GM15510 (cell line): ENCODE results near the gene GPC6.

ENCODE experiments used
- POLR2A ChIP-seq: IDR thresholded peaks from 3 replicates; pipeline ENCODE4 v1.6.1; 2011; ENCODE audit warnings: borderline replicate concordance; ENCODE audit not compliant: insufficient read length; ENCODE audit errors: extremely low read depth

GPC6 gene

DNA sequence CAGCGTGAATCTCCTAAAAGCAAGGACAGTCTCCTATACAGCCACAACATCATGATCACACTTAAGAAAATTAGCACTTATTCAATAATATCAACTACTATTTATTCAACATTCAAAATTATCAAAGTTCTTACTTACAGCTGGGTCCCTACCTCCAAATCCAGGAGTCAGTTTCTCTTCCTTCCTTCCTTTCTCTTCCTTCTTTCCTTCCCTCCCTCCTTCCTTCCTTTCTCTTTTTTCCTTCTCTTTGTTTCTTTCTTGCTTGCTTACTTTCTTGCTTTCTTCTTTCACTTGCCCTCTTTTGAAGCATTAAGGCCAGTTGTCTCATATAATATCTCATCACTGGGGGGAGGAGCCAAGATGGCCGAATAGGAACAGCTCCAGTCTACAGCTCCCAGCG is 1145.2 kb downstream of the GPC6 start:
- TF ChIP-seq POLR2A, result no peak

DNA sequence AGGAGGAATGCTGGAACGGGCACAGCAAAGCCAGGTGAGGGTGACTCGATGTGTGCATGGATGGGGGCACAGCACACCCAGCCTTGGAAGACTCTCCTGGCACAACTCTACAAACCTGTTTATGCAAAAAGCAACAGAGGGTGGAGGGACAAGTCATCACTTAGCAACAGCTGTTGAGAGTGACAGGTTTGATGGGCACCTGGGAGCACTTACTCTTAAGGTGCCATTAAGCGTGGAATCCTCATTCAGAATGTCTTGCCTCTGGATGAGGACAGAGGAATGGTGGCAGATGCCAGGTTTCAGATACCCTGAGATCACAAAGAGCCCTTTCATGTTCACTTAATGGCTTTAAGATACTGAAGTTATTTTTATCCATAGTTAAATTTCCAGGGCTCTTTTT is 1155.9 kb downstream of the GPC6 start:
- TF ChIP-seq POLR2A, result no peak

DNA sequence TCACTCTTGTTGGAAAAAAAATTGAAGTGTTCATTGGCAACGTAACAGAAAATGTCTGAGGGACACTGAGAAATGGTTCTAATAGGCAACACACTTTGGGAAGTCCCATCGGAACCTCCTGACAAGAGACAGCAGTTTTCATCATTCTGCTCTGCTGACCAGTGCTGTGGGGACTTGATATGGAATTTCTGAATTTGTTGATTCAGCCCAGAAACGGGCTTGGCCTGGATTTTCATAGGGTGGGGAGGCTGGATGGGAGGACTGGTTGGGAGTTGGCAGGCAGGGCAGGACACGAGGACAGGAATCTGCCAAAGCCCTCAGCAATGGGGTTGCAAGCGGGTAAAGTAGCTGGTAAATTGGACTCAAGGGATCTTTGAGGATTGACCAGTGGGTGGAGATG is 1156.4 kb downstream of the GPC6 start:
- TF ChIP-seq POLR2A, result no peak

DNA sequence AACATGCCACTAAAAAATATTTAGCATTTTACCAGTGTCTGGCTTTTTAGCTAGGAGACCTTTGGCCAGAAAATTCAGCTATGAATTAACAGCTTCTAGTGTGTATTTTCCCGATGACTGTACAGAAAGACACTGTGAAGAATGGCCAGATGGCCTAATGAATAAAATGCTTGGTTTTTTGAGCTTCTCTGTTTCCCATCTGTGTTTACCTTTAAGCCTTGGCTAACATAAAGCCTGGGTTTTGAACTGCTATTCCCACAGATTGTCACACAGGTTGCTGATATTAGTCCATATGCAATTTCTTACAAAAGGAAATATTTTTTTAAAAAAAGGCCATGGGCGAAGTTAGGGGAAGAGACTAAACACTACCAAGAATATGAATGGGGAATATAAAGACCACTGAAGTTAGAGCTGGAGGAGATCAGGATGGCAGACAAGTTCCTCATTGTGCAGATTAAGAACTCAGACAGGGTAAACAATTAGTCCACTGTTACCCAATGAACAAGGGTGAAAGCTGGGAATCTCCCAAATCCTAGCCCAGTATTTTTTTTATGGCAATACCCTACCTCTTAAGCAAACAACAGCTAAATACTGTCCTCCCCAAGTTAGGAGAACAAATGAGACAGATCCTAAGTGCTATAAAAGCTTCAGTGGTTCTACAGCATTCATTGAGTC is 1157.8 kb downstream of the GPC6 start:
- no peak for TF ChIP-seq POLR2A

DNA sequence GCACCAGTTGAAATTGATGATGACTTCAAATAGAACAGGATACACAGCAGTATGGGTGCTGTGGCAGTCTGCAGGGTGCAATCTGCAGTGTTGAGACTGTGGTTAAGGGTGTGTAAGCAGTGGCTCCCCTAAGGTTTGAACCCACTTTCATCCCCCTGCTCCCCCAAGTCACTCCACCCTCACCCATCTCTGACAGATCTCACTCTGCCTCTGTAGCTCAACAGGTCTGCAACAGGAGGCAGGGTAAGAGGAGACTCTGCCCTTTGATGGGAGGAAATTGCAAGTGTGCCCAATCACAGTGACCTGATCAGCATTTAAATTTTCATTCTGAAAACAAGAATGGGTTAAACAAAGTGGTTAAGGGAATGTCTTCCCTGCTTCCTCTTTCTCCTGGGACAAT is 1160.4 kb downstream of the GPC6 start:
- no peak for TF ChIP-seq POLR2A

DNA sequence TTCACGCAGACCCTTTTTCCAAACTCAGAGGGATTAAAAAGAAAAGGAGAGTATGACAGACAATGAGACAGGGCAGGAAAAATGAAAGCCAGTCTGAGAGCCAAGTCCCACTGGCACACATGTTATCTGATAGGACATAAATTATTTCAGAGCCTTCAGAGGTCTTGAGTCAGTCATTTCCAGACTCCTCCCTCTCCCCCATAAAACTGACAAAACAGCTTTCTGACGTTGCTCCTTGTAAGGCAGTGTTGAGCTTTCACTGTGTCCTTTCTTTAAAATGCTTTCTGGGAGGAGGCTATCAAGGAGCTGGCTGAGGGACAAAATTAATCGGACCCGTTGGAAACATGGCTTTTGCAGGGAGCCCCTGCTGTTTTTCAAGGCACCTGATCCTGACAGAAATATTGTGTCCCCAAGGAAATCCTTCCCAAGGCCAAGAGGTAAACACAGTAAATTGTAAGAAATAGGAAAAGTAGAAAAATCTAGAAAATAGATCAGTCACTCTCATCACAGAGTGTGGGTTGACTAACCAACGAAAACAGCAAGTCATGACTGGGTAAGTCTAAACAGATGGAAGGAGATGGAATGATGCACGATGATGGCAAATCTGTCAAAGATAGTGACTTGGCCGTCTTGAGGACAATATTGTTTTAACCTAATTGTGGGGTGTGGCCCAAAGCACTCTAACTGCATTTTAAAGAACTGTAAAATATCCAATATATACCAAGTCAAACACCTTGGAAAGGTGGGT is 1163.2 kb downstream of the GPC6 start:
- TF ChIP-seq POLR2A, result no peak

DNA sequence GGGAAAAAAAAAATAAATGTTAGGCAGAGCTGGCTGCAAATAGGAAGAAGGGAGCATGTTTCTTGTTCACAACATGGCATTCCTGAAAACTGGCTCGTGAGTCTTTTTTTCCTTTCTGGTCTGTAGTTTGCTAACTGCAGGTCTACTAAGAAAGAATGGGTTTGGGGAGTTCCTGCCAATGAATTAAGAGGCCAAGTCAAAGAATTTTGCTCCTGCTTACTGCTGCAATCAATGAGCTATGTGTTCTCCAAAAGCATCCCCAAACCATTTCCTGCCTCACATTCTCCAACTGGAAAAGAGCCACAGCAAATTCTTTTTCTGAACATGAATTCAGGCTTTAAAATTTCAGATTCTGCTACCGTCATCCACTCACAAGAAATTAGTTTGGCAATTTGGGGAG is 1164.3 kb downstream of the GPC6 start:
- TF ChIP-seq POLR2A, result no peak

DNA sequence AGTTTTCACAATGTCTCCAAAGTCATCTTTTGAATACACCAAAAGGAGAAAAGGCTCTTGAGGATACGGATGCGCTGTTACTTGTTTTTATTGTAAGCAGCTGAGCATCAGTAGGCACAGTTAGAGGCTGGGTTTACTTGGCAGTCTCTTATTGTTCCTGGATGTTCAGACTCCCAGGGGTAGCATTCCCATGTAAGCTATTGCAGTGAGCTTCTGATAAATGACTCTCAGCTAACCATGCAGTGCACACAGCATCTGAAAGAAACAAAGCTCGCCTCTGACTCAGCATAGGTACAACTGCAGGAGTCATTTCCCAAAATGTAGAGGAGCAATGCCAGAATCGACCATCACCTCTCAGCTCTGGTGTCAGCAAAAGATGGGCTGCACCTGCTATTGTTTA is 1168.1 kb downstream of the GPC6 start:
- no peak for TF ChIP-seq POLR2A

DNA sequence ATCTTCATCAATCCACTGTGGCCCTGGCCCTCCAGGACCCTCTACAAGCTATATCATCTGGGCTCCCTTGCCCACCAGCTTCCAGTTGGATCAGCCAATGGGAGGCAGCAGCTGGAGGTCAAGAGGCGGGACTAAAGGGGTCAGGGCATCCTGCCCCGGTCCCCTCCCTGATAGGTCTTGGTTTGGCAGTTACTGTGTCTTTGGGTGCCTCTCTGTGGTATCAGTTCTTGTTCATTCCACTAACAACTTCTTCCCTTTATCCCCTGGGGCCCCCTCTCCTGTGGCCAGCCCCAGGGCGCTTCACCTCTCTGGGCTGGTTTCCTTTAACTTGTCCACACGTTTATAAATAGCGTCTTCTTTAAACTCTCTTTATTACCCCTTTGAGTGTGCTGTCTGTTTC is 1169.3 kb downstream of the GPC6 start:
- TF ChIP-seq POLR2A, result no peak

DNA sequence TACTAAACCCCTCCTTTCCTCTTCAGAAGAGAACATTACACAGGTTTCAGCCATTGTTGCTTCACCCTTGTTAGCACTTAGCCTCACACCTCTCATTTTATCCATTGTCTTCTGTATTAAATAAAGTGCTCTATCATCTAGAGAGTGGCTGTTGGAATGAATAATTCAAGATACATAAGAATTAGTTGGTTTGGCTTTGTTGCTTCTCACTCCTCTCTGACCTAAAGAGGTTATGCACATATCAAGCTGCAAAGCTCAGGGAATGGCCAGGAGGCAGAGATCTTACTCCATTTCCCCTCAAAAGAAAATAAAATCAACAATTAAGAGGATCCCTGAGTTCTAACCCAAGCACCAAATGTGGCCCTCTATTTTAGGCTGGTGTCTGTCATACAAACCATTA is 1173.2 kb downstream of the GPC6 start:
- TF ChIP-seq POLR2A, result no peak

DNA sequence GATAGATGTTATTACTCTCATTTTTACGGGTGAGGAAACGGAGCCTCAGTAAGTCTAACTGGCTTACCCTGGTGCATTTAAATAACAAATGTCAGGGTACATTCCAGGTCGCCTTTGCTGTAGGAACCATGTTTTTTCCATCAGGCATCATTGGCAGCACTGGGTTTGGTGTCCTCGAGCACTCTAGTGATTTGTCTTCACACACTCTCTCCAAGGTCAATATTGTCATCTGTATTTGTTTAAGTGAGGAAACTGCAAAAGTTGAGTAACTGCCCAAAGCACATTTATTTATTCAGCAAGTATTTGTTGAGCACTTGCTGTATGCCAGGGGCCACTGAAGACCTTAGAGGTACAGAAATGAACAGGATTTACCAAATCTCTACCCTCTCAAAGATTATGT is 1174.3 kb downstream of the GPC6 start:
- no peak for TF ChIP-seq POLR2A

DNA sequence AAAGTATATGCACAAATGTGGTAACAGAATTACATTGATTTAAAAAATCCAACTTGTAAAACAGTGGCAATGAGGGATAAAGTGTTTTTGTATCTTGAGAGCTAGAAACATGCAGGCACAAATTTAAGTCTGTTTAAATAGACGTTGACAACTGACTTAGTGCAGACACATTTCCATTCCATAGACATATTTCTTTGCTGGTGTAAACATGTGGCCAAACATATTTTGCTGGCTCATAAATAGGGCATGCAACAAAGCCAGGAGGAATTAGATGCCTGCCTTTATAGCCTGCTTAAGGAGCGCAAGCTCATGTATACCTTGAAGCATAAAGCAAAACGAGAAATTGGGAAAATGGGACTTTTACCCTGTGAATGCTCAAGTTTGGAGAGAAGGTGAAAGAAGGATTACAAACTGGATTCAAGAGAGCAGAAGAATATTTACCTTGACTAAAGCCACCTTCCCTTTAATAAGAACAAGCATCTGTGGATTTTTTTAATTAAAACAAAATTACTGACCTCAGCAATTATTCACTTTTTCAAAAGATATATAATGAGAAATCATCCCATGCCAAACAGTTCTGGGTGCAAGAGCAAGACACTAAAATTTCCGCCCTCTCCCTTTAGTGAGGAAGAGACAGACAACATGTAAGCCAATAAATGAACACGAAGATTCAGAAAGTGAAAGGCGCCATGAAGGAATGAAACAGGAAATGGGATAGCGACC is 1181.9 kb downstream of the GPC6 start:
- TF ChIP-seq POLR2A, result no peak

DNA sequence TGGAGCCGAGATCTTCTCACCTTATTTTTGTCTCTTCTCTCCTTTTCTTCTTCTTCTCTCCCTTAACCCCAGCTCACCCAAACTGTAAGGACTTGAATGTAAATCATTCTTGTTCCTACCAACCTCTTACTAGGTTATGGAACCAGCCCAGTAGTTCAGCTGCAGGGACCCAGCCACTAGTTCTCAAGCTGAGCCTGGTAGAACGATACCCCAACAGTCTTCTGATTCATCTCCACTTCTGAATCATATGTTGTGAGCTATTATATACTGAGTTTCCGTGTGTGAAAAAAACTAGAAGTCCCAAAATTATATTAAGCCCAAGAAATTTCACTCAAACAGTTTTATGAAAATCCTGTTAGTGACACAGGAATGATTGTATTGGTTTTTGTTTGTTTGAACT is 1185.1 kb downstream of the GPC6 start:
- TF ChIP-seq POLR2A, result no peak

DNA sequence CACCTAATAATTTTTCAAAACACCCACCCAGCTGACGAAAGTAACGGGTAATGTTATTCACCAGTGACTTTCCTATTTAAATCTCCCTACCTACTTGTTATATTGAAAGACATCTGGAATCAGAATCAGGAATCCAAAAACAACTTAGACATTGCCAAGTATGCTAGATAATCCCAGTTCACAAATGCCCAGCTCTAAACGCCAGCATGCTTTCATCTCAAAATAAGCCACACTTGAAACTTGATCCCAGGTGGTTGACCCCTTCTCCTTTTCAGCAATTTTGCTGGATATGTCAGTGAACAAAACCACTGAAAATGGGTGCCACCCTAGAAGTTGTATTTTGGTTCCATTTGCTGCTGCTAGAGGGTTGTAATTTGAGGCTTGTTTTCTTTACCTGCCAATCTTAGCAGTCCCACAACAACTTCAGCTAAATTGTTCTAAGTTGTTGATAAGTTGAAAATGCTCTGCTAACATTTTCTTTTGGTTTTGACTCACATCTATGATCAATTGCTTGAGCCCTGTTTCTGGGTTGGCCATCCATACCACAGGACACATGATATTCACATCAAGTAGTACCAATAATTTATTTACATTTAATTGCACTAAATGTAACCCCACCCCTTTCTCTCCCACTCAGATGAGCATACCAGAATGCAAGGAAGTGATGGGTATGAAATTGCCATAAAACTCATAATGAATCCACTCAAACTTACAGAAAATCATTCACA is 1186.4 kb downstream of the GPC6 start:
- TF ChIP-seq POLR2A, result no peak

DNA sequence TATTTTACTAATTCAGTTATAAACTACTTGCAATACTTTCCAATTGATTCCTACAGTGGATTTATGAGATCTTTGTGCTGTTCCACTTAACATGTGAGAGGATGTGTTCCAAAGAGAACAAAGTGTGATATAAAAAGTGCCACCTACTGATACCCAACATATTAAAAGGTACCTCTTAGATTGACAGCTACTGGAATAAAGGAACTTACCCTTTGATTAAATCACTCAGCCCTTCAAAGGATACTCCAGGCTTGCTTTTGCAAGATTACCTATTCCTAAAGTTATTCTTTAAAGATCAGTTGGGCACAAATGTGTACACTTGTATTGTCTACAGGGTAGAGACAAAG is 1187.0 kb downstream of the GPC6 start:
- no peak for TF ChIP-seq POLR2A
